BJ (cell line): ENCODE measurements around the gene SPIB. TPM values are rescaled to one million over a fixed set of nuclear protein-coding genes. Genes with fewer than 3 reads are reported as not detected.

Source experiments
- CTCF ChIA-PET: fragments of 350-600 bp; formaldehyde crosslinking; extraction: SDS; loops from one replicate; lab custom pipeline; 2021; ENCODE audit warnings: antibody characterized with exemption, inconsistent platforms; lab: Yijun Ruan, JAX
- POLR2A ChIA-PET: fragments of 300-600 bp; sonication (Branson Sonifier 250); formaldehyde crosslinking; extraction: SDS; loops from one replicate; lab custom pipeline; 2021; ENCODE audit warnings: antibody characterized with exemption; lab: Charles Lee
- DNase-seq: peaks from one replicate; pipeline ENCODE4 v3.0.0-alpha.2; 2011; ENCODE audit warnings: low read depth
- H3K27me3 ChIP-seq: 2 replicates; pipeline ENCODE4 v1.6.0; 2011; ENCODE audit warnings: low read length; ENCODE audit not compliant: control insufficient read depth, insufficient read depth
- H3K36me3 ChIP-seq: 2 replicates; pipeline ENCODE4 v1.5.1; 2011; ENCODE audit warnings: low read length; ENCODE audit not compliant: control insufficient read depth, insufficient read depth
- H3K4me3 ChIP-seq: 2 replicates; pipeline ENCODE4 v1.5.1; 2011; ENCODE audit warnings: low read depth, mild to moderate bottlenecking, control low read depth, low read length
- CTCF ChIP-seq: IDR thresholded peaks from 2 replicates; pipeline ENCODE4 v1.5.1; 2011; ENCODE audit warnings: low read depth, mild to moderate bottlenecking, control low read depth, inconsistent platforms, low read length, moderate library complexity; ENCODE audit not compliant: insufficient read depth
- polyA plus RNA-seq: library from polyadenylated mRNA; depleted of rRNA; stranded (reverse); fragments of >200 nt; gene quantifications from 2 replicates; pipeline ENCODE4 v1.2.3, GENCODE V29; 2011

SPIB gene
- polyA plus RNA-seq, 1 experiment = not detected

GRCh38 chr19:50412419-50412818 is 6.3 kb upstream of the SPIB start:
- no peak for DNase-seq
- POLR2A ChIA-PET = no interaction called here
- peaks cover 3% of the 10 kb centered on the region for H3K36me3 ChIP-seq
- H3K4me3 ChIP-seq = no peak overlapping the region
- H3K27me3 ChIP-seq = no peaks in the 10 kb centered on the region
- no peak for TF ChIP-seq CTCF
- CTCF ChIA-PET = interaction anchor here (1.1 kb wide), 1 partner anchor 44 kb away, joined by 3 read pairs; no protein-coding TSS in a partner anchor

GRCh38 chr19:50413096-50413495 is 5.6 kb upstream of the SPIB start:
- TF ChIP-seq CTCF = no peak
- ChIA-PET POLR2A (no interaction called here), CTCF (no interaction called here)
- H3K4me3 ChIP-seq = no peak overlapping the region
- no peaks in the 10 kb centered on the region for H3K27me3 ChIP-seq
- DNase-seq = no peak
- H3K36me3 ChIP-seq = peaks cover 3% of the 10 kb centered on the region

GRCh38 chr19:50413531-50413930 is 5.2 kb upstream of the SPIB start:
- no peak for TF ChIP-seq CTCF
- no peak for DNase-seq
- POLR2A ChIA-PET = no interaction called here
- no peak overlapping the region for H3K4me3 ChIP-seq
- no peaks in the 10 kb centered on the region for H3K27me3 ChIP-seq
- peaks cover 3% of the 10 kb centered on the region for H3K36me3 ChIP-seq
- CTCF ChIA-PET = interaction anchor here (0.9 kb wide), 1 partner anchor 44 kb away, joined by 3 read pairs; no protein-coding TSS in a partner anchor

- H3K4me3 ChIP-seq = no peak overlapping the region
- peak; percentile 86 for TF ChIP-seq CTCF
- ChIA-PET CTCF (interaction anchor here (0.6 to 1.8 kb wide), 11 partner anchors 10 to 54 kb away, joined by 3 to 8 read pairs (median 3); partner anchors contain the start of gene POLD1), POLR2A (no interaction called here)
- peaks cover 3% of the 10 kb centered on the region for H3K36me3 ChIP-seq
- H3K27me3 ChIP-seq = peaks cover 2% of the 10 kb centered on the region
- no peak for DNase-seq
These were observed 3.7 kb upstream of the SPIB start for GRCh38 chr19:50414864-50415660.

- no peak for DNase-seq
- Histone ChIP-seq H3K36me3 (peaks cover 1% of the 10 kb centered on the region; the same call in 1 of the 2 replicates), H3K27me3 (peaks cover 2% of the 10 kb centered on the region), H3K4me3 (no peak overlapping the region)
- CTCF ChIA-PET = interaction anchor here (0.6 to 1.8 kb wide), 11 partner anchors 9 to 54 kb away, joined by 3 to 8 read pairs (median 3); partner anchors contain the start of gene POLD1
- POLR2A ChIA-PET = no interaction called here
- TF ChIP-seq CTCF = no peak
These were observed 3.1 kb upstream of the SPIB start for GRCh38 chr19:50415661-50416033.
